Activated naive CD4-positive, alpha-beta T cell treated with Interleukin-2 at 50 U/mL for 16 hours (primary cell): ENCODE results near the gene SLC9A1.
A peak's percentile ranks its signal among the peaks of the same experiment; 100 is the strongest.

Experiments used
- DNase-seq: peaks from one replicate; pipeline ENCODE4 v3.0.0-alpha.2; 2020

The SLC9A1 gene

GRCh38 chr1:27150183-27150582 is 4.7 kb downstream of the SLC9A1 start:
- no peak for DNase-seq

DNA sequence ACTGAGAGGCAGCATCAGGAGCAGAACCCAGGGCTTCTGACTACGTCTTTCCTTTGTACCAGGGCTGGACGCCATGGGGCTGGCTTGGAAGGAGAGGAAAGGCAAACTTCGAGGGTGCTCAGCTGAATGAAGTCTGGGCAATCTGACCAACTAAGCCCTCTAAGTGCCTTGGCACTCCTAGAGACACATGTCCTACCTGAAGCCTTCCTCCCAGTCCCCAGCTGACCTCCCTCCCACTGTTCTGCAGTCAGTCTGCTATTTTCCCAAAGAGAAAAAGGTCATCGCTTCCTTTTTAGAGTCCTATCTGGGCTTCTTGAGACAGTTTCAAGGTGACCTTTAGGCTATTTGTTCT is 5.2 kb downstream of the SLC9A1 start:
- DNase-seq: no peak

- DNase-seq: no peak
Measured at GRCh38 chr1:27149084-27149761, 5.7 kb downstream of the SLC9A1 start.

- no peak for DNase-seq
Measured at GRCh38 chr1:27148591-27148990, 6.3 kb downstream of the SLC9A1 start.

GRCh38 chr1:27147842-27148518 is 6.9 kb downstream of the SLC9A1 start:
- DNase-seq: no peak

DNA sequence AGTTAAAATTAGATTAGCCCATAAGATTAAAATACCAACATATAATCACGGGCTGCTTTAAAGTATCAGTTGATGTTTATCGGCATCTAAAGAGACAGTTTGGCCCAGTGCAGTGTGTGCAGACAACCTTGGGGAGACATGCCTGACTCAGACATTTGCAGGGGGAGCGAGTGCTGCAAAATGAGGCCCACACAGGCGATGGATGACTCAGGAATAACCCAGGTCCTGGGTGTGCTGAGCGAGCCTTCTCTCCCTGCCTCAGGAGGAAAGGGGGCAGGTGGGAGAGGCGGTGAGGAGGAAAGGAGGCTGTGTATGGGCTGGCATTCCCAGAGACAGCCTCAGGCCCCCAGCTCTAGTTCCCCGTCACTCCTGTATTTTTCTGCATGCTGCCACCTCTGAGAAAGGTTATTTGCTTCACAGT is 9.0 kb downstream of the SLC9A1 start:
- no peak for DNase-seq

DNA sequence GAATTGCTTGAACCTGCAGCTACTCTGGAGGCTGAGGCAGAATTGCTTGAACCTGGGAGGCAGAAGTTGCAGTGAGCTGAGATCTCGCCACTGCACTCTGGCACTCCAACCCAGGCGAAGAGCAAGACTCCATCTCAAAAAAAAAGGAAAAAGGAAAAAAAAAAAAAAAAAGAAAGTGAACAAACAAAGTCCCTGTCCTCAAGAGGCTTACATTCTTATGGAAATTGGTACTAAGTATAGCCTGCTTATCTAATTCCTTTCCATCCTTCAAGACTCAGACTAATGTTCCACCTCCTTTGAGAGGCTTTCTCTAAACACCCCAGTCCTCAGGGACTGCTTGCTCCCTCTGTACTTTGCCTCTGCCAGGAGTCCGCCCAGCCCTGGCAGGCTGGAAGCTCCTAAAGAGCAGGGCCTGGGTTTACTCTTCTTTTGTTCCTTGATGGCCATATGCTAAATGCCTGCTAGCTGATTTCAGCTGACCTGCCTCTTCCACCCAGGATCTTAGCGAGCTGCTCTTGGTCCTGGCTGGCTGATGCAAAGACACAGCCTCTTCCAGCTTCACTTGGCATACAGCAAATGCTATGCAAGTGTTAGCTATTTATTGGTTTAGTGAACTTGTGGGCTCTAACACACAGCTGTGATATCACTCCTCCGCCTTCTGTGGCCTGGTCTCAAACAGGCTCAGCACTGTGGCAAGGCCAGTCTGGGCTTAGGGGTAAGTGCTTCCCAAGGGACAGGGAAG is 9.8 kb downstream of the SLC9A1 start:
- no peak for DNase-seq

DNA sequence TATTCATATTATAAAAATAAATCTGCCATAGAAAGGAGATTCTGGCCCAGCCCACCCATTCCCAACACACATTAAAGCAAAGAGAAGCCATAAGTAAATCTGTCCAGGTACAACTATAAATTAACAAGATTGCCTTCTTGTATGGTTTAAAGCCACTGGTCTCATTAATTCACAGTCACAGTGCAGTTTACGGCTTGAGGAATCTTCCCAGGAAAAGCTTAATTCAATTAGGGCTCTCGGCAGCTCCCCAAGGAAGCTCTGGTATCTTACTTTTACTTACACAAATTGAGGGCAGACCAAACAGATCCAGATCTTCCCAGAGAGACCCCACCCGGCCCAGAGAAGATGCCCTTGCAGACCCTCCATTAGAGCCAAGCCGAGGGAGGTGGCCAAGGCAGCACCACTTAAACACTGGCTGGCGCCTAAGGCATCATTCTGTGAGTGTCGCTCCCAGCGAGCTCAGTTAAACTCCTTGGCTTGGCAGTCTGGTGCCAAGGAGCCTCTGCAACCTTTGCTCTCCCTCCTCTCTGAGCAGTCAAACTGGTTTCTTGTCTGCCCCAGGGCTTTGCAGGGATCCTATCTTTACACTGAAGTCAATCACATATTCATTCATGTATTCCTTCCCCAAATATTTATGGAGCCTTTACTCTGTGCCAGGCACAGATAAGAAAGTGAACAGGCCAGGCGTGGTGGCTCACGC is 10.7 kb downstream of the SLC9A1 start:
- no peak for DNase-seq

GRCh38 chr1:27143401-27143800 is 11.5 kb downstream of the SLC9A1 start:
- no peak for DNase-seq

DNA sequence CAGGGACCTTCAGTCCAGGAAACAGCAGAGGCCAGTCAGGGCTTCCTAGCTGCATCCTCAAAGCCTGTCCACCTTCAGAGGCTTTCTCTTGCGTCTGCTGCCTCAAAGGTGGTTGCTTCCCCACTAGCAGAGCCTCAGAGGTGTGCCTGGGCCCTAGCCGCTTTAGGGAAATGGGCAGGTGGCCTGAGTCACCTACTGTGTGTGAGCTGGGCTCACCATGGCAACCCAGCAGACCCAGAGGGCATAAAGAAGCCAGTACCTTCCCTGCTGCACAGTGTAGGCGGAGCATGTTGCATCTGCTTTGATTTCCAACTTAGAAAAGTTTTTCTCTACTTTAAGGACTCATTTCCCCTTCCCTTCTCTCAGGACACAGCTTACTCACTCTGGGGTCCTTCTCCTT is 12.5 kb downstream of the SLC9A1 start:
- DNase-seq: no peak

GRCh38 chr1:27141266-27142003 is 13.5 kb downstream of the SLC9A1 start:
- DNase-seq: no peak

DNA sequence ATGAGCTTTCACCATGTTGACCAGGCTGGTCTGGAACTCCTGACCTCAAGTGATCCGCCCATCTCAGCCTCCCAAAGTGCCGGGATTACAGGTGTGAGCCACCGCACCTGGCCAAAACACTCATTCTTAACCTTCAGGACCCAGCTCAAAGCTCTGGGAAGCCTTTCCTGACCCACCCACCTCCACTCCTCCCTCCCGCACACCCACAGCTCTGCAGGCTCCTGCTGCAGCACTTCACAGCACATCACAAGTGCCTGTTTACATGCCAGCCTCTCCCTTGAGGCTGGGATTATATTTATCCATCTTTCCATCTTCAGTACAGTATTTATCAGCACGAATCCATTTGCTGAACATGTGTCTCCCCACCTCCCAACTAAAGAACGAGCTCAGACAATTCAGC is 14.9 kb downstream of the SLC9A1 start:
- DNase-seq: no peak

- DNase-seq: no peak
Measured at GRCh38 chr1:27138927-27139326, 16.0 kb downstream of the SLC9A1 start.

DNA sequence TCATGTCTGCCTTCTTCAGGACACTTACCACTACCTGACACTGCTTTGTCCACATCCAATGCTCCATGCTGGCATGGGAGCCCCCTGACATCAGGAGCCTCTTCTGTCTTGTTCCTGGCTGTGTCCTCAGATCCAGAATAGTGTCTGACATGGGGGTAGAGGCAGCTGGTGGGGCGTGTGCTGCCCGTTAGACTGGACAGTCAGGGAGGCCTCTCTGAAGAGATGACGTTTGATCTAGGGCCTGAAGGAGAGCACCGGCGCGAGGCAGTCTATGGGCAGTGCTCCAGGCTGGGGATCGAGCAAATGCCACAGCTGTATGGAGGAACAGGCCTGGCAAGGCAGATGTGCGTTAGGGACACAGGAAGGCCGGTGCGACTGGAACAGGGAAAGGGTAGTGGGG is 16.6 kb downstream of the SLC9A1 start:
- DNase-seq: no peak

GRCh38 chr1:27137544-27138075 is 17.3 kb downstream of the SLC9A1 start:
- no peak for DNase-seq

- peak; percentile 79 for DNase-seq
Measured at GRCh38 chr1:27136998-27137542, 17.9 kb downstream of the SLC9A1 start.

DNA sequence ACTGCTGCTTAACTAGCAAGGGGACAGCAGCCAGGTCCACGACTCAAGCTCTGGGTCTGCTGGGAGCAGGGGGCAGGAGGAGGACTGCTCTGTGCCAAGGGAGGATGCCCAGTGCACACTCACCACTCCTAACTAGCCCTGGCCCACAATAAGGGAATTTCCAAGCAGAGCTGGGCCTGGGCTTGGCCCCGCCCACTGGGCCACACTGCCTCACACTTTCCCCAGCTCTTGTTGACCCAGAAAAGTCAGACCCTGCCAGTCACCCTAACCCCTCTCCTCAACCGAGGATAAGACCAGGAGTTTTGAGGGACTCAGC is 18.7 kb downstream of the SLC9A1 start:
- DNase-seq: peak; percentile 34

DNA sequence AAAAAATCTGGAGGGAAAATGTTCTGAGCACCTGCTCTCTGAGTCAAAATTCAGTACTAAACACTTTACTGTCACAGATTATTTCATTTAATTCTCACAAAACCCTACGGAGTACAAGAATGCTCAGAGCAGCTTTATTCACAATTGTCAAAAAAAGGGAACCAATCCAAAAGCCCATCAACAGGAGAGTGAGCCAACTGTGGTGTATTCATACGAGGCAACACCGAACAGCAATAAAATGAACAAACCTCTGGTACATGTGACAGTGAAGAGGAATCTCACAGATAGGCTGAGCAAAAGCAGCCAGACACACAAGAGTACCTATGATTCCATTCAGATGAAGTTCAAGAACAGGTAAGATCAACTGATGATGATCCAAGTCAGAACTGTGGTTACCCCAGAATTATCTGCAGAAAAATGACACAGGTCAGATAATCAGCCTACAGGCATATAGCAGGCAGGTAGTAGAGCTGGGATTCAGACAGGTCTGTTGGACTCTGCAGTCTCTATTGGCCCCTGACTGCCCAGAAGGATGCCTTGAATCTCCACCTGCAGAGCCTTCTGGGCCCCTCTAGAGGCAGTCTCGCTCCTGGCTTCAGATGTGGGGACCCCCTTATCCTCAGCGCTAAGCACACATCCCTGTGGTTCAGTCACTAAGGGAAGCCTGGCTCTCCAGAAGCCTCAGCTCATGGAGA is 19.2 kb downstream of the SLC9A1 start:
- DNase-seq: no peak

DNA sequence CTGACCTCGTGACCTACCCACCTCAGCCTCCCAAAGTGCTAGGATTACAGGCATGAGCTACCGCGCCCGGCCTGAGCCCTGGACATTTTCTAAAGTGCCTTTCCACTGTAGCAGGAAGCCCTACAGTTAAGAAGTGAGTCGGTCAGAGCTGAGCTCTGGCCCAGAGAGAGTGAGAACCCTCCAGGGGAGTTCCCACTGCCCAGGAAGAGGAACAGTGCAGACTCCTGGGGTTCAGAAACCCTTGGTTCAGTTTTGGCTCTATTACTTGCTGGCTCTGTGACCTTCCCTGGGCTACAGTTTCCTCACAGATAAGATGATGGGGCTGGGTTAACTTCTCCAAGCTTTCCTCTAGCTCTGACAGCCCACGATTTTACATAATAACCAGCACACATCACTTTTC is 20.9 kb downstream of the SLC9A1 start:
- no peak for DNase-seq

- DNase-seq: no peak
Measured at GRCh38 chr1:27133158-27133557, 21.8 kb downstream of the SLC9A1 start.

DNA sequence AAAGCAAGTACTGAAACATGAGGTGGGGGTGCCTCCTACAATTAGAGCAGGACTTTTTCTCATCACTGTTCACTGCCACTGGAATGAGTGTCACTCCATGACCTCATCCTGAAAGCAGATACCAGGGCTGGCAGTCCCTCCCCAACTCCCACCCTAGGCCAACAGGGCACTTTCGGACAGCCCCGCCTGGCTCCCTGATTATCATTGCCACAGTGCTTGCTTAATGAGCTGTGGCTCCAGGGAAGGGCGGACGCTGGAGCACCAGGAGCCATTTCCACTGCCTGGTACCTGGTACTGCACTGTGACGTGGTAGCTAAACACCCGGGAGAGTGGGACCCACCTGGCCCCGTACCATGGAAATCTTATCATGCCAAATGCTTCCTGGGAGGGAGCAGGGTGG is 22.3 kb downstream of the SLC9A1 start:
- no peak for DNase-seq

- DNase-seq: no peak
Measured at GRCh38 chr1:27132147-27132546, 22.8 kb downstream of the SLC9A1 start.
